Chondrocyte (in vitro differentiated cells): ENCODE results near the gene CHRNE. TPM values are rescaled to one million over a fixed set of nuclear protein-coding genes. Genes with fewer than 3 reads are reported as not detected.

Experiments
- DNase-seq: peaks from one replicate; pipeline ENCODE4 v3.0.0; 2021; ENCODE audit warnings: mixed read lengths, low spot score
- H3K27ac Mint-ChIP-seq: one replicate; pipeline ENCODE4 v1.8.0; 2021; ENCODE audit warnings: mild to moderate bottlenecking, moderate library complexity, mixed read lengths; ENCODE audit not compliant: unreplicated experiment
- H3K27me3 Mint-ChIP-seq: 2 replicates; pipeline ENCODE4 v1.8.0; 2021; ENCODE audit warnings: low read depth, mixed read lengths
- H3K36me3 Mint-ChIP-seq: 2 replicates; pipeline ENCODE4 v1.8.0; 2021; ENCODE audit warnings: low read depth, mixed read lengths
- H3K4me1 Mint-ChIP-seq: 2 replicates; pipeline ENCODE4 v1.8.0; 2021; ENCODE audit warnings: low read depth, mild to moderate bottlenecking, mixed read lengths
- H3K4me3 Mint-ChIP-seq: one replicate; pipeline ENCODE4 v1.8.0; 2021; ENCODE audit warnings: mild to moderate bottlenecking, moderate library complexity, mixed read lengths; ENCODE audit not compliant: unreplicated experiment
- H3K9me3 Mint-ChIP-seq: 2 replicates; pipeline ENCODE4 v1.8.0; 2021; ENCODE audit warnings: low read depth, mixed read lengths
- total RNA-seq: library from RNA; stranded (reverse); gene quantifications from 3 replicates; pipeline ENCODE4 v1.2.1, GENCODE V29; 2021
- TF ChIP-seq, protein P1 (sequence below): fragments of 200-600 bp; sonication (generic); IDR thresholded peaks from 2 replicates; pipeline ENCODE4 v1.5.0; 2021; ENCODE audit warnings: antibody characterized with exemption, mild to moderate bottlenecking, moderate library complexity

Gene CHRNE
- total RNA-seq, 1 donor from 2014 or later = 0.35 TPM

DNA sequence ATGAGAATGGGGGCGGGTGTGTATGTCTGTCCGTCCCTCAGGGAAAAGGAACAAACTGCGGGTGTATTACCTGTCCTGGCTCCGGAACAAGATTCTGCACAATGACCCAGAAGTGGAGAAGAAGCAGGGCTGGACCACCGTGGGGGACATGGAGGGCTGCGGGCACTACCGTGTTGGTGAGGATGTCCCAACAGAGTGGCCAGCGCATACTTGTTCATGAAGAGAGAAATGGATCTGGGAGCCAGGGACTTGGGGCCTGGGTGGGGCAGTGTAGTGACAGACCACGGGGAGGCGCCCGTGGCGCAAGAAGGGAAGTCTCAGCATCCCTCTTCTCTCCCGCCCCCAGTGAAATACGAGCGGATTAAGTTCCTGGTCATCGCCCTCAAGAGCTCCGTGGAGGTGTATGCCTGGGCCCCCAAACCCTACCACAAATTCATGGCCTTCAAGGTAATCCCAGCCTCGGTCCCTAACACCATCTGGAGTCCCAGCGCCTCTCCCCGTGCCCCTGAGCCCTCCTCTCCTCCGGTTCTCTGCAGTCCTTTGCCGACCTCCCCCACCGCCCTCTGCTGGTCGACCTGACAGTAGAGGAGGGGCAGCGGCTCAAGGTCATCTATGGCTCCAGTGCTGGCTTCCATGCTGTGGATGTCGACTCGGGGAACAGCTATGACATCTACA is 7.1 kb downstream of the CHRNE start:
- no peaks in the 10 kb centered on the region for H3K4me1 Mint-ChIP-seq
- H3K27me3 Mint-ChIP-seq = no peaks in the 10 kb centered on the region
- no peak overlapping the region for H3K27ac Mint-ChIP-seq
- no peak overlapping the region for H3K4me3 Mint-ChIP-seq
- peak; percentile 79 for DNase-seq
- peaks cover 28% of the 10 kb centered on the region for H3K36me3 Mint-ChIP-seq
- no peaks in the 10 kb centered on the region for H3K9me3 Mint-ChIP-seq
- TF ChIP-seq, protein P1, sequence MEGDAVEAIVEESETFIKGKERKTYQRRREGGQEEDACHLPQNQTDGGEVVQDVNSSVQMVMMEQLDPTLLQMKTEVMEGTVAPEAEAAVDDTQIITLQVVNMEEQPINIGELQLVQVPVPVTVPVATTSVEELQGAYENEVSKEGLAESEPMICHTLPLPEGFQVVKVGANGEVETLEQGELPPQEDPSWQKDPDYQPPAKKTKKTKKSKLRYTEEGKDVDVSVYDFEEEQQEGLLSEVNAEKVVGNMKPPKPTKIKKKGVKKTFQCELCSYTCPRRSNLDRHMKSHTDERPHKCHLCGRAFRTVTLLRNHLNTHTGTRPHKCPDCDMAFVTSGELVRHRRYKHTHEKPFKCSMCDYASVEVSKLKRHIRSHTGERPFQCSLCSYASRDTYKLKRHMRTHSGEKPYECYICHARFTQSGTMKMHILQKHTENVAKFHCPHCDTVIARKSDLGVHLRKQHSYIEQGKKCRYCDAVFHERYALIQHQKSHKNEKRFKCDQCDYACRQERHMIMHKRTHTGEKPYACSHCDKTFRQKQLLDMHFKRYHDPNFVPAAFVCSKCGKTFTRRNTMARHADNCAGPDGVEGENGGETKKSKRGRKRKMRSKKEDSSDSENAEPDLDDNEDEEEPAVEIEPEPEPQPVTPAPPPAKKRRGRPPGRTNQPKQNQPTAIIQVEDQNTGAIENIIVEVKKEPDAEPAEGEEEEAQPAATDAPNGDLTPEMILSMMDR = peak; percentile 23

DNA sequence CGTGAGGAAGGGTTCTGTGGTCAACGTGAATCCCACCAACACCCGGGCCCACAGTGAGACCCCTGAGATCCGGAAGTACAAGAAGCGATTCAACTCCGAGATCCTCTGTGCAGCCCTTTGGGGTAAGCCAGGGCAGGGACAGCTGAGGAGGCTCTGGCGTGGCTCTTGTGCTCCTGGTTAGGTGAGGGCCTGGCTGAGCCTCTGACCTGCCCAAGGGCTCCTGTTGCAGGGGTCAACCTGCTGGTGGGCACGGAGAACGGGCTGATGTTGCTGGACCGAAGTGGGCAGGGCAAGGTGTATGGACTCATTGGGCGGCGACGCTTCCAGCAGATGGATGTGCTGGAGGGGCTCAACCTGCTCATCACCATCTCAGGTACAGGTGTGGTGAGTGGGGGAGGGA is 7.8 kb downstream of the CHRNE start:
- Mint-ChIP-seq H3K4me1 (no peaks in the 10 kb centered on the region), H3K9me3 (no peaks in the 10 kb centered on the region), H3K4me3 (no peak overlapping the region), H3K36me3 (peaks cover 31% of the 10 kb centered on the region), H3K27ac (no peak overlapping the region), H3K27me3 (no peaks in the 10 kb centered on the region)
- peak; percentile 63 for DNase-seq
- TF ChIP-seq, protein P1 = no peak

DNA sequence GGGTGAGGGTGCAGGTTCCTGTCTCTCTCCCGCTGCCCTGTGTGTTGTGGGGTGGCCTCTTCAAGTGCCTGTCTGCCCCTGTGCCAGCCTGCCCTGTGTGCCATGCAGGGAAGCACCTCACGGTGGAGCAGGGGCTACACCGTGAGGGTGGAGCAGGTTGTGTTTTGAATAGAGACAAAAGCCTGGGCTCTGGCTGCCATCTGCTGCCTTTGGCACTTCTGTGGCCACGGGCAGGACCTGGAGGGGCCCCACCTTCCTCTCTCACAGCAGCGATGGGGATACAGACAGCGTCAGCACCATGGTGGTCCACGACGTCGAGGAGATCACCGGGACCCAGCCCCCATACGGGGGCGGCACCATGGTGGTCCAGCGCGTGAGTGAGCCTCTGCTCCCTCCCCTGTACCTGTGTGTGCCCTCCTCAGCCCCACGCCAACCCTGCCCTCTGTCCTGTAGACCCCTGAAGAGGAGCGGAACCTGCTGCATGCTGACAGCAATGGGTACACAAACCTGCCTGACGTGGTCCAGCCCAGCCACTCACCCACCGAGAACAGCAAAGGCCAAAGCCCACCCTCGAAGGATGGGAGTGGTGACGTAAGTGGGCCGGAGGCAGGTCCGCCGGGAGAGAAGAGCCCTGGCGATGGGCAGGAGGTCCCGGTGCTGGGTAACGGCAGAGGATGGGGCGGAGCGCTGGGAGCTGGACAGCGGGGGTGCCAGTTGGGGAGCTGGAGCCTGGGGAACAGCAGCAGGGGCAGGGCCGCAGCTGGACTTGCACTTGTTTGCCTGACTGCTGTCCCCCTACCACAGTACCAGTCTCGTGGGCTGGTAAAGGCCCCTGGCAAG is 9.0 kb downstream of the CHRNE start:
- Mint-ChIP-seq H3K27me3 (no peaks in the 10 kb centered on the region), H3K9me3 (no peaks in the 10 kb centered on the region), H3K4me1 (no peaks in the 10 kb centered on the region), H3K36me3 (peaks cover 30% of the 10 kb centered on the region), H3K27ac (no peak overlapping the region), H3K4me3 (no peak overlapping the region)
- DNase-seq = no peak
- TF ChIP-seq, protein P1 = no peak

DNA sequence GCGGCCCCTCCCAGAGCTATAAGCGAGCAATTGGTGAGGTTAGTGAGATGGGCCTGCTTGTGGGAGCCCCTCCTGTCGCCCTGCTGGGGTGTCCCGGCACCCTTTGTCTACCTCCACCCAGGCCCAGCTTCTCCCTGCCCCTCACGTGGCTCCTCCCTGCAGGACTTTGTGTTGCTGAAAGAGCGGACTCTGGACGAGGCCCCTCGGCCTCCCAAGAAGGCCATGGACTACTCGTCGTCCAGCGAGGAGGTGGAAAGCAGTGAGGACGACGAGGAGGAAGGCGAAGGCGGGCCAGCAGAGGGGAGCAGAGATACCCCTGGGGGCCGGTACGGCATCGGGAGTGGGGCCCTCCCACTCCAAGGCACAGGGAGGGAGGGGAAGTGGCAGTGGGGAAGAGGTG is 9.6 kb downstream of the CHRNE start:
- no peak overlapping the region for H3K4me3 Mint-ChIP-seq
- no peaks in the 10 kb centered on the region for H3K9me3 Mint-ChIP-seq
- H3K36me3 Mint-ChIP-seq = peaks cover 27% of the 10 kb centered on the region
- DNase-seq = no peak
- H3K4me1 Mint-ChIP-seq = no peaks in the 10 kb centered on the region
- H3K27ac Mint-ChIP-seq = no peak overlapping the region
- no peaks in the 10 kb centered on the region for H3K27me3 Mint-ChIP-seq
- TF ChIP-seq, protein P1 = no peak

DNA sequence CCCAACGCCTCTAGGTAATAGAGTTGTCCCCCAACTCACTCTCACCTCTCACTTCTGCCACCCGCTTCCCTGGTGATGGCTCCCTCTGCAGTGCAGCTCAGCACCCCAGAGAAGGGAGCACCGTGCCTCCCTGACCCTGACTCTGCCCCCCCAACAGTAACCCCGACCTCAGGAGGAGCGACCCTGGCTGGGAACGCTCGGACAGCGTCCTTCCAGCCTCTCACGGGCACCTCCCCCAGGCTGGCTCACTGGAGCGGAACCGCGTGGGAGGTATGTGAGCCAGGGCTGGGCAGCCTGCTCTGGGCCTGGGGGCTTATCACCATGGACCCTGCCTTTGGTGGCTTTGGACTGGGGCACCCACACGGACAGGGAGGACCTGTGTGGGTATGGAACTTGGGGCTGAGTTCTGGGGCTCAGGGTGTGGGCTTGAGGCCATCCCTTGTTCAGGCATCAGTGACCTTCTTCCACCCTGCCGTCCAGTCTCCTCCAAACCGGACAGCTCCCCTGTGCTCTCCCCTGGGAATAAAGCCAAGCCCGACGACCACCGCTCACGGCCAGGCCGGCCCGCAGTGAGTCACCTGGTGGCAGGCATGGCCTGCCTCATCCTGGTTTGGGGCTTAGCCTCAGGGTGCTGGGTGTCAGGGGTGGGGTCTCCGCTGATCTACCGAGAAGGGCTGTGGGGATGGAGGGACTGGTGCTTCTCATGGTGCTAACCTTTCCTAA is 10.2 kb downstream of the CHRNE start:
- no peaks in the 10 kb centered on the region for H3K9me3 Mint-ChIP-seq
- no peaks in the 10 kb centered on the region for H3K27me3 Mint-ChIP-seq
- H3K36me3 Mint-ChIP-seq = peaks cover 27% of the 10 kb centered on the region
- H3K4me1 Mint-ChIP-seq = no peaks in the 10 kb centered on the region
- DNase-seq = no peak
- no peak overlapping the region for H3K4me3 Mint-ChIP-seq
- TF ChIP-seq, protein P1 = no peak
- H3K27ac Mint-ChIP-seq = no peak overlapping the region
